D721Med (cell line): Measurements from ENCODE around the gene WDR70.

Experiments
- DNase-seq: peaks from one replicate; pipeline ENCODE4 v3.0.0; 2011; ENCODE audit warnings: low spot score; ENCODE audit not compliant: insufficient read length
- FAIRE-seq: peaks from 2 replicates; lab custom pipeline; 2011; peaks lifted over from hg19 to GRCh38; lab: Jason Lieb, UNC
- CTCF ChIP-seq: IDR thresholded peaks from 2 replicates; pipeline ENCODE4 v1.5.1; 2012; ENCODE audit warnings: mild to moderate bottlenecking, control low read depth; ENCODE audit not compliant: insufficient read depth; ENCODE audit errors: missing control alignments

The WDR70 gene

GRCh38 chr5:37494756-37495155 is 115.6 kb downstream of the WDR70 start:
- no peak for DNase-seq
- no peak for FAIRE-seq
- no peak for TF ChIP-seq CTCF

- DNase-seq (no peak), FAIRE-seq (no peak)
- peak; percentile 4 for TF ChIP-seq CTCF
Measured at GRCh38 chr5:37495210-37495609, 116.1 kb downstream of the WDR70 start.

GRCh38 chr5:37495668-37496347 is 116.7 kb downstream of the WDR70 start:
- TF ChIP-seq CTCF: no peak
- no peak for DNase-seq
- FAIRE-seq: no peak

- FAIRE-seq: no peak
Measured at GRCh38 chr5:37496902-37497445, 117.9 kb downstream of the WDR70 start.

GRCh38 chr5:37501152-37501551 is 122.0 kb downstream of the WDR70 start:
- no peak for TF ChIP-seq CTCF
- FAIRE-seq: no peak
- no peak for DNase-seq

More at GRCh38 chr5:37496902-37497445, 117.9 kb downstream of the WDR70 start:
- no peak for DNase-seq
- TF ChIP-seq CTCF: no peak

GRCh38 chr5:37506241-37506640 is 127.1 kb downstream of the WDR70 start:
- FAIRE-seq (no peak), DNase-seq (no peak)
- no peak for TF ChIP-seq CTCF

- no peak for TF ChIP-seq CTCF
- DNase-seq (no peak), FAIRE-seq (no peak)
Measured at GRCh38 chr5:37506722-37507121, 127.6 kb downstream of the WDR70 start.
